T47D (cell line): ENCODE results near the gene SLC36A4.

ENCODE experiments used
- DNase-seq, 2 experiments: peaks; one replicate each; pipeline versions ENCODE4 v3.0.0 to v3.0.0-alpha.2; 2011 to 2012; ENCODE audit warnings: low read depth in 1 of 2, low spot score in 1 of 2
- JUND ChIP-seq: IDR thresholded peaks from 2 replicates; pipeline ENCODE4 v1.6.1; 2012; ENCODE audit warnings: low read depth
- in situ Hi-C: cut with HindIII; loops from 2 replicates; pipeline ENCODE4 v1.10.0; 2016; ENCODE audit warnings: low sequenced_read_pairs, low pct_unique_long_range_greater_than_20kb

The SLC36A4 gene

GRCh38 chr11:93099806-93100205 is 98.0 kb downstream of the SLC36A4 start:
- in situ Hi-C loops, result no loop called here
- no peak for DNase-seq
- TF ChIP-seq JUND, result no peak
